K562 (cell line): ENCODE results near the gene CTBP2. TPM values are rescaled to one million over a fixed set of nuclear protein-coding genes. Genes with fewer than 3 reads are reported as not detected.

Experiments used
- ARID2 ChIP-seq: fragments of 450-650 bp; IDR thresholded peaks from 2 replicates; pipeline ENCODE4 v1.6.1; 2017; ENCODE audit warnings: antibody characterized with exemption, mild to moderate bottlenecking
- BRD9 ChIP-seq: fragments of 450-650 bp; IDR thresholded peaks from 2 replicates; pipeline ENCODE4 v1.6.1; 2018; ENCODE audit warnings: low read depth; ENCODE audit not compliant: partially characterized antibody
- CREB1 ChIP-seq, 2 experiments: sonication (generic) in 1 of 2; formaldehyde crosslinking in 1 of 2; IDR thresholded peaks; 2 replicates each; pipeline versions ENCODE4 v1.6.1 to v1.8.0; 2012 to 2022; ENCODE audit warnings: inconsistent platforms in 1 of 2, mild to moderate bottlenecking in 1 of 2, missing genetic modification reagents in 1 of 2, moderate library complexity in 1 of 2
- HDGF ChIP-seq: fragments of 450-650 bp; IDR thresholded peaks from 2 replicates; pipeline ENCODE4 v1.6.1; 2016
- MTA1 ChIP-seq: fragments of 450-650 bp; IDR thresholded peaks from 2 replicates; pipeline ENCODE4 v1.6.1; 2017; ENCODE audit warnings: borderline replicate concordance
- SMAD3 ChIP-seq: fragments of 450-650 bp; formaldehyde crosslinking; conservative IDR thresholded peaks from 2 replicates; pipeline ENCODE4 v1.4.0; 2020; ENCODE audit warnings: mild to moderate bottlenecking
- SNIP1 ChIP-seq: fragments of 450-650 bp; IDR thresholded peaks from 2 replicates; pipeline ENCODE4 v1.7.1; 2017; ENCODE audit warnings: low read depth, mild to moderate bottlenecking
- STAT5B ChIP-seq: fragments of 250-450 bp; sonication (Bioruptor Pico); IDR thresholded peaks from 2 replicates; pipeline ENCODE4 v1.8.0; 2021; ENCODE audit warnings: mild to moderate bottlenecking, inconsistent platforms
- TAF15 ChIP-seq: fragments of 200-400 bp; formaldehyde crosslinking; IDR thresholded peaks from 2 replicates; pipeline ENCODE4 v1.6.1; 2017; ENCODE audit warnings: mild to moderate bottlenecking, low read depth, low read length, moderate library complexity
- ZBTB17 ChIP-seq: fragments of 450-650 bp; formaldehyde crosslinking; IDR thresholded peaks from 2 replicates; pipeline ENCODE4 v1.4.0; 2020; ENCODE audit warnings: mild to moderate bottlenecking
- ZBTB7A ChIP-seq: IDR thresholded peaks from 2 replicates; pipeline ENCODE4 v1.6.1; 2011; ENCODE audit warnings: low read depth, mild to moderate bottlenecking, low read length, moderate library complexity, borderline replicate concordance; ENCODE audit not compliant: control insufficient read depth
- ZNF41 ChIP-seq: fragments of 250-450 bp; sonication (Bioruptor Pico); conservative IDR thresholded peaks from 2 replicates; pipeline ENCODE4 v1.4.0; 2020; ENCODE audit warnings: mild to moderate bottlenecking
- polyA plus RNA-seq, 8 experiments: library from polyadenylated mRNA; depleted of rRNA in 4 of 8; stranded (reverse) in 5 of 8; unstranded in 3 of 8; fragments of >200 nt; fragmentation: Nextera tagmentation in 2 of 8; fragmentation: Illumina TruSeq in 1 of 8; extraction: Ambion mirVana in 2 of 8; extraction: Trizol in 1 of 8; gene quantifications; 2 replicates each; pipeline versions ENCODE4 v1.2.1 to v1.2.3, GENCODE V29; 2011 to 2014; ENCODE audit warnings: inconsistent platforms in 1 of 8, missing spikeins in 1 of 8
- total RNA-seq, 7 experiments: library from RNA; depleted of rRNA in 6 of 7; stranded (reverse); fragments of >200 nt in 6 of 7; fragmentation: Illumina TruSeq in 2 of 7; extraction: Trizol in 2 of 7; gene quantifications; 2 replicates each; pipeline versions ENCODE4 v1.2.1 to v1.2.3, GENCODE V29; 2011 to 2021; ENCODE audit warnings: low replicate concordance in 1 of 7
- TF ChIP-seq, protein P1 (sequence below): fragments of 450-650 bp; IDR thresholded peaks from 2 replicates; pipeline ENCODE4 v1.6.1; 2016; ENCODE audit warnings: low read depth
- TF ChIP-seq, protein P2 (sequence below): fragments of 450-650 bp; formaldehyde crosslinking; conservative IDR thresholded peaks from 2 replicates; pipeline ENCODE4 v1.4.0; 2022; ENCODE audit warnings: mild to moderate bottlenecking, missing genetic modification characterization
- TF ChIP-seq, protein P3 (sequence below), 2 experiments: fragments of 250-450 bp in 1 of 2; fragments of 450-650 bp in 1 of 2; sonication (Bioruptor Pico) in 1 of 2; IDR thresholded peaks; 2 replicates each; pipeline versions ENCODE4 v1.6.1 to v1.8.0; 2016 to 2021; ENCODE audit warnings: mild to moderate bottlenecking in 2 of 2, moderate library complexity in 2 of 2, missing compliant biosample characterization in 1 of 2, missing genetic modification characterization in 1 of 2

The CTBP2 gene
- total and polyA plus RNA-seq, 9 of the 15 experiments (the other 6 are each of a cell fraction or from before 2014, with no cell fraction given), result 1.3 to 8.8 (median 5.1) TPM

DNA sequence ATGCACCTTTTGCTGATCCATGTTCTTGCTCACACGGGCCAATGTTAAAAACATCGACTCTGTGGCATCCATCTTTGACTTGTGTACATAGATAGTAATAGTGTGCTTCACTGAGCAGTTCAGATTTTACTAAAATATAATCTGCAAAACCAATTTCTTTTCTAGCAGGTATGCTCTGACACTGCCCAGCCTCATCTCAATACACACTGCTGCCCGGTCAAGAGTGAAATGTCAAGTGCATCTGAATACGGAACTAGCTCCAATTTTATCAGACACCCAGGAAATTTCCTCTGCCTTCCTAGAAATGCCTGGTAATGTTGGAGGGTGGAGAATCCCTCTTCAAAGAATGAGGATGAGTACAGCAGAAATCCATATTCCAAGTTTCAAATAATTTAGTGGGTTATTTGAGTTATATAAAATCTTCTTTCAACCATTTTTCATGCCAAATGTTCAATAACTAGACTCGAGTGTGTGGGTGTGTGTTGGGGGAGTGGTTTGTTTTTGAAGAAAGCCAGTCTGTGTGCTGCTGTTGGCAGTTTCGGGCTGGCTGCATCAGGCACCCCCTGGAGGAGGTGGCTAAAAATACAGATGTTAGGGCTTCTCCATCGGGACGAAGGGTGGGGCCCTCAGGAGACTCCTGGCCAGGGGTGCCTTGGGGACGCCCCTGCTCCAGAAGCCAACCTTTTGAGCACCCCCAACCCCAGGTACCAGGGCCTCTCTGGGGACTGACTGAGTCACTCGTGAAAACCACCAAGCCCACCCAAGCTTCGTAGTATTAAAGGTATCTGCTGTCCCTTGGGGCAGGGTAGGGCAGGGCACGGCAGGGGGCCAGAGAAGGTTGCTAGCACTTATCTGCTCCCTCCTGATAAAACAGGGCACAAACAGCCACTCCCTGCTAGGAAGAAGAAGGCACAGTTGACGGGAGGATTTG is 15.4 kb downstream of the CTBP2 start (continued):
- TF ChIP-seq, protein P1, sequence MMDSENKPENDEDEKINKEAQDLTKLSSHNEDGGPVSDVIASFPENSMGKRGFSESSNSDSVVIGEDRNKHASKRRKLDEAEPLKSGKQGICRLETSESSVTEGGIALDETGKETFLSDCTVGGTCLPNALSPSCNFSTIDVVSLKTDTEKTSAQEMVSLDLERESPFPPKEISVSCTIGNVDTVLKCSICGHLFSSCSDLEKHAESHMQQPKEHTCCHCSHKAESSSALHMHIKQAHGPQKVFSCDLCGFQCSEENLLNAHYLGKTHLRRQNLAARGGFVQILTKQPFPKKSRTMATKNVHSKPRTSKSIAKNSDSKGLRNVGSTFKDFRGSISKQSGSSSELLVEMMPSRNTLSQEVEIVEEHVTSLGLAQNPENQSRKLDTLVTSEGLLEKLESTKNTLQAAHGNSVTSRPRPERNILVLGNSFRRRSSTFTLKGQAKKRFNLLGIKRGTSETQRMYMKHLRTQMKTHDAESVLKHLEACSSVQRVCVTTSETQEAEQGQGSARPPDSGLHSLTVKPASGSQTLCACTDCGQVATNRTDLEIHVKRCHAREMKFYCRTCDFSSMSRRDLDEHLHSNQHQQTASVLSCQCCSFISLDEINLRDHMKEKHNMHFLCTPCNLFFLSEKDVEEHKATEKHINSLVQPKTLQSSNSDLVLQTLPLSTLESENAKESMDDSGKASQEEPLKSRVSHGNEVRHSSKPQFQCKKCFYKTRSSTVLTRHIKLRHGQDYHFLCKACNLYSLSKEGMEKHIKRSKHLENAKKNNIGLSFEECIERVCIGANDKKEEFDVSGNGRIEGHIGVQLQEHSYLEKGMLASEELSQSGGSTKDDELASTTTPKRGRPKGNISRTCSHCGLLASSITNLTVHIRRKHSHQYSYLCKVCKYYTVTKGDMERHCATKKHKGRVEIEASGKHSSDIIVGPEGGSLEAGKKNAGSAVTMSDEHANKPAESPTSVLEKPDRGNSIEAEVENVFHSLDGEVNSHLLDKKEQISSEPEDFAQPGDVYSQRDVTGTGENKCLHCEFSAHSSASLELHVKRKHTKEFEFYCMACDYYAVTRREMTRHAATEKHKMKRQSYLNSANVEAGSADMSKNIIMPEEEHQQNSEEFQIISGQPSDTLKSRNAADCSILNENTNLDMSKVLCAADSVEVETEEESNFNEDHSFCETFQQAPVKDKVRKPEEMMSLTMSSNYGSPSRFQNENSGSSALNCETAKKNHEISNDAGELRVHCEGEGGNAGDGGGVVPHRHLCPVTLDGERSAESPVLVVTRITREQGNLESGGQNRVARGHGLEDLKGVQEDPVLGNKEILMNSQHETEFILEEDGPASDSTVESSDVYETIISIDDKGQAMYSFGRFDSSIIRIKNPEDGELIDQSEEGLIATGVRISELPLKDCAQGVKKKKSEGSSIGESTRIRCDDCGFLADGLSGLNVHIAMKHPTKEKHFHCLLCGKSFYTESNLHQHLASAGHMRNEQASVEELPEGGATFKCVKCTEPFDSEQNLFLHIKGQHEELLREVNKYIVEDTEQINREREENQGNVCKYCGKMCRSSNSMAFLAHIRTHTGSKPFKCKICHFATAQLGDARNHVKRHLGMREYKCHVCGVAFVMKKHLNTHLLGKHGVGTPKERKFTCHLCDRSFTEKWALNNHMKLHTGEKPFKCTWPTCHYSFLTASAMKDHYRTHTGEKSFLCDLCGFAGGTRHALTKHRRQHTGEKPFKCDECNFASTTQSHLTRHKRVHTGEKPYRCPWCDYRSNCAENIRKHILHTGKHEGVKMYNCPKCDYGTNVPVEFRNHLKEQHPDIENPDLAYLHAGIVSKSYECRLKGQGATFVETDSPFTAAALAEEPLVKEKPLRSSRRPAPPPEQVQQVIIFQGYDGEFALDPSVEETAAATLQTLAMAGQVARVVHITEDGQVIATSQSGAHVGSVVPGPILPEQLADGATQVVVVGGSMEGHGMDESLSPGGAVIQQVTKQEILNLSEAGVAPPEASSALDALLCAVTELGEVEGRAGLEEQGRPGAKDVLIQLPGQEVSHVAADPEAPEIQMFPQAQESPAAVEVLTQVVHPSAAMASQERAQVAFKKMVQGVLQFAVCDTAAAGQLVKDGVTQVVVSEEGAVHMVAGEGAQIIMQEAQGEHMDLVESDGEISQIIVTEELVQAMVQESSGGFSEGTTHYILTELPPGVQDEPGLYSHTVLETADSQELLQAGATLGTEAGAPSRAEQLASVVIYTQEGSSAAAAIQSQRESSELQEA, result no peak
- no peak for TF ChIP-seq CREB1 (IDR thresholded peaks at IDR 0.05)
- TF ChIP-seq CREB1 (CRISPR knock-in tag; IDR thresholded peaks at IDR 0.05), result no peak
- no peak for TF ChIP-seq BRD9
- TF ChIP-seq, protein P2, sequence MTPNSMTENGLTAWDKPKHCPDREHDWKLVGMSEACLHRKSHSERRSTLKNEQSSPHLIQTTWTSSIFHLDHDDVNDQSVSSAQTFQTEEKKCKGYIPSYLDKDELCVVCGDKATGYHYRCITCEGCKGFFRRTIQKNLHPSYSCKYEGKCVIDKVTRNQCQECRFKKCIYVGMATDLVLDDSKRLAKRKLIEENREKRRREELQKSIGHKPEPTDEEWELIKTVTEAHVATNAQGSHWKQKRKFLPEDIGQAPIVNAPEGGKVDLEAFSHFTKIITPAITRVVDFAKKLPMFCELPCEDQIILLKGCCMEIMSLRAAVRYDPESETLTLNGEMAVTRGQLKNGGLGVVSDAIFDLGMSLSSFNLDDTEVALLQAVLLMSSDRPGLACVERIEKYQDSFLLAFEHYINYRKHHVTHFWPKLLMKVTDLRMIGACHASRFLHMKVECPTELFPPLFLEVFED (CRISPR knock-in tag), result no peak
- TF ChIP-seq STAT5B, result no peak
- peak; percentile 49; the same call in 1 of the 2 replicates for TF ChIP-seq ZBTB7A
- TF ChIP-seq ARID2, result no peak
- no peak for TF ChIP-seq MTA1
- TF ChIP-seq TAF15, result no peak
- TF ChIP-seq SMAD3, result no peak
- TF ChIP-seq HDGF, result no peak
- TF ChIP-seq, protein P3, sequence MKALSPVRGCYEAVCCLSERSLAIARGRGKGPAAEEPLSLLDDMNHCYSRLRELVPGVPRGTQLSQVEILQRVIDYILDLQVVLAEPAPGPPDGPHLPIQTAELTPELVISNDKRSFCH (CRISPR knock-in tag; IDR thresholded peaks at IDR 0.05), result no peak
- TF ChIP-seq, protein P3 (tag; IDR thresholded peaks at IDR 0.05), result no peak
- TF ChIP-seq ZNF41 (CRISPR knock-in tag), result no peak
- no peak for TF ChIP-seq SNIP1
- TF ChIP-seq ZBTB17 (CRISPR knock-in tag), result no peak
